GM12865 (cell line): ENCODE results near the gene CFAP52.
"Not testable (repeated sequence)": the region's sequence is repeated elsewhere in the genome, so short reads cannot be mapped to it uniquely, and the experiment has no call there.

Source experiments
- DNase-seq: peaks from one replicate; pipeline ENCODE4 v3.0.0; 2010; ENCODE audit warnings: low read depth
- H3K4me3 ChIP-seq: 2 replicates; pipeline ENCODE4 v1.5.1; 2011; ENCODE audit warnings: mild to moderate bottlenecking, low read depth, low read length, control low read depth
- TF ChIP-seq, protein P1 (sequence below): IDR thresholded peaks from 2 replicates; pipeline ENCODE4 v1.5.1; 2011; ENCODE audit warnings: low read length, control low read depth, low read depth, inconsistent platforms; ENCODE audit not compliant: insufficient read depth; ENCODE audit errors: missing control alignments

CFAP52 gene

GRCh38 chr17:9554715-9555114, 21.7 kb upstream of the CFAP52 start:
- H3K4me3 ChIP-seq = not testable (repeated sequence)
- DNase-seq = peak; percentile 76
- TF ChIP-seq, protein P1, sequence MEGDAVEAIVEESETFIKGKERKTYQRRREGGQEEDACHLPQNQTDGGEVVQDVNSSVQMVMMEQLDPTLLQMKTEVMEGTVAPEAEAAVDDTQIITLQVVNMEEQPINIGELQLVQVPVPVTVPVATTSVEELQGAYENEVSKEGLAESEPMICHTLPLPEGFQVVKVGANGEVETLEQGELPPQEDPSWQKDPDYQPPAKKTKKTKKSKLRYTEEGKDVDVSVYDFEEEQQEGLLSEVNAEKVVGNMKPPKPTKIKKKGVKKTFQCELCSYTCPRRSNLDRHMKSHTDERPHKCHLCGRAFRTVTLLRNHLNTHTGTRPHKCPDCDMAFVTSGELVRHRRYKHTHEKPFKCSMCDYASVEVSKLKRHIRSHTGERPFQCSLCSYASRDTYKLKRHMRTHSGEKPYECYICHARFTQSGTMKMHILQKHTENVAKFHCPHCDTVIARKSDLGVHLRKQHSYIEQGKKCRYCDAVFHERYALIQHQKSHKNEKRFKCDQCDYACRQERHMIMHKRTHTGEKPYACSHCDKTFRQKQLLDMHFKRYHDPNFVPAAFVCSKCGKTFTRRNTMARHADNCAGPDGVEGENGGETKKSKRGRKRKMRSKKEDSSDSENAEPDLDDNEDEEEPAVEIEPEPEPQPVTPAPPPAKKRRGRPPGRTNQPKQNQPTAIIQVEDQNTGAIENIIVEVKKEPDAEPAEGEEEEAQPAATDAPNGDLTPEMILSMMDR = peak; percentile 40

GRCh38 chr17:9557161-9557755, 19.2 kb upstream of the CFAP52 start:
- DNase-seq = no peak
- H3K4me3 ChIP-seq = no peak overlapping the region
- TF ChIP-seq, protein P1 = no peak

GRCh38 chr17:9557857-9558256, 18.6 kb upstream of the CFAP52 start:
- DNase-seq = no peak
- H3K4me3 ChIP-seq = no peak overlapping the region
- TF ChIP-seq, protein P1 = no peak

DNA sequence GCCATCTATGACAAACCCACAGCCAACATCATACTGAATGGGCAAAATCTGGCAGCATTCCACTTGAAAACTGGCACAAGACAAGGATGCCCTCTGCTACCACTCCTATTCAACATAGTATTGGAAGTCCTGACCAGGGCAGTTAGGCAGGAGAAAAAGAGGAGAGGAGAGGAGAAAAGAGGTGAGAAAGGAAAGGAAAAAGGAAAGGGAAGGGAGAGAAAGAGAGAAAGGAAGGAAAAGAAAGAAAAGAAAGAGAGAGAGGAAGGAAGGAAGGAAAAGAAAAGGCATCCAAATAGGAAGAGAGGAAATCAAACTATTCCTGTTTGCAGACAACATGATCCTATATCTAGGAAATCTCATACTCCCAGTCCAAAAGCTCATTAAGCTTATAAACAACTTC, 12.3 kb upstream of the CFAP52 start:
- no peak for DNase-seq
- H3K4me3 ChIP-seq = no peak overlapping the region
- TF ChIP-seq, protein P1 = no peak

DNA sequence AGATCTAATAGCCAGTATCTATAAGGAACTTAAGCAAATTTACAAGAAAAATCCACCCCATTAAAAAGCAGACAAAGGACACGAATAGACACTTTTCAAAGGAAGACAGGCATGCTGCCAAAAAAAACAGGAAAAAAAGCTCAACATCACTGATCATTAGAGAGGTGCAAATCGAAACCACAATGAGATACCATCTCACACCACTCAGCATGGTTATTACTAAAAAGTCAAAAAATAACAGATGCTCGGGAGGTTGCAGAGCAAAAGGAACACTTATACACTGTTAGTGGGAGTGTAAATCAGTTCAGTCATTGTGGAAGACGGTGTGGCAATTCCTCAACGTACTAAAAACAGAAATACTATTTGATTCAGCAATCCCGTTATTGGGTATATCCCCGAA, 10.4 kb upstream of the CFAP52 start:
- TF ChIP-seq, protein P1 = no peak
- no peak for DNase-seq
- no peak overlapping the region for H3K4me3 ChIP-seq

GRCh38 chr17:9566739-9567138, 9.7 kb upstream of the CFAP52 start:
- not testable (repeated sequence) for H3K4me3 ChIP-seq, DNase-seq

DNA sequence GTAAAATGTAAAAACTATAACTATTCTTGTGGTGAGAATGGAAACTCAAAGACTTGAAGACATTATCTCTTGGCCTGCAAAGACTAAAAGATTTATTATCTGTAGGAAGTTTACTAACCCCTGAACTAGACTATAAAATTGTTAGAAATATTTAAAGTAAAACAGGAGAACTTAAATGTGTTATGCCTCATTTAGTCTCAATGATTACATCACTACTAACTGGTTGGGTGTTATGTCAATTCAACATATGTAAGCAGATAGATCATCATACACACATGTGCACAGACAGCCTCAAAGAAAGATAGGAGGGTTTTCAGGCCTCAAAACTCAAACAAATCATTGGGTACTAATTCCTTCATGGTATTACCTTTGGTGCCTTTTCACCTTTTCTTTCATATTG, 8.4 kb upstream of the CFAP52 start:
- TF ChIP-seq, protein P1 = no peak
- no peak overlapping the region for H3K4me3 ChIP-seq
- no peak for DNase-seq
